Uterus (tissue), 2 donors: Measurements from ENCODE around the gene CACNA1D.

Source experiments
- CTCF ChIP-seq, 4 experiments: fragments of 200-600 bp in 2 of 4; fragments of 450-650 bp in 2 of 4; sonication (generic) in 2 of 4; IDR thresholded peaks; one replicate each; pipeline ENCODE4 v1.5.1; 2016 to 2019; ENCODE audit warnings: antibody characterized with exemption in 4 of 4, mild to moderate bottlenecking in 2 of 4, moderate library complexity in 1 of 4
- POLR2A ChIP-seq, 2 donors: fragments of 450-650 bp; IDR thresholded peaks; one replicate each; pipeline ENCODE4 v1.6.1; 2016; ENCODE audit warnings: antibody characterized with exemption in 2 of 2, mild to moderate bottlenecking in 1 of 2, moderate library complexity in 1 of 2

- TF ChIP-seq CTCF (IDR thresholded peaks at IDR 0.05) = no peak
- TF ChIP-seq POLR2A (IDR thresholded peaks at IDR 0.05) = no peak
These were observed 340.8 kb downstream of the CACNA1D start for GRCh38 chr3:53835257-53835656.
